HEK293 (cell line): ENCODE data around the gene ZNF786.

ENCODE experiments used
- IKZF3 ChIP-seq: fragments of 450-650 bp; IDR thresholded peaks from 2 replicates; pipeline ENCODE4 v1.5.0; 2018; ENCODE audit warnings: missing biosample characterization, mild to moderate bottlenecking, missing genetic modification characterization, moderate library complexity
- KLF9 ChIP-seq: fragments of 450-650 bp; formaldehyde crosslinking; IDR thresholded peaks from 2 replicates; pipeline ENCODE4 v1.5.1; 2016; ENCODE audit warnings: missing biosample characterization, missing genetic modification characterization, low read depth
- SCRT1 ChIP-seq: fragments of 450-650 bp; formaldehyde crosslinking; IDR thresholded peaks from 2 replicates; pipeline ENCODE4 v1.5.1; 2016; ENCODE audit warnings: missing biosample characterization, missing genetic modification characterization, borderline replicate concordance
- WT1 ChIP-seq: fragments of 450-650 bp; formaldehyde crosslinking; IDR thresholded peaks from 2 replicates; pipeline ENCODE4 v1.5.1; 2016; ENCODE audit warnings: missing biosample characterization, missing genetic modification characterization
- YY1 ChIP-seq: fragments of 450-650 bp; formaldehyde crosslinking; IDR thresholded peaks from 2 replicates; pipeline ENCODE4 v1.5.1; 2018; ENCODE audit warnings: missing biosample characterization, missing genetic modification characterization
- YY2 ChIP-seq: fragments of 450-650 bp; formaldehyde crosslinking; IDR thresholded peaks from 2 replicates; pipeline ENCODE4 v1.5.1; 2016; ENCODE audit warnings: missing biosample characterization, missing genetic modification characterization
- ZIC2 ChIP-seq: fragments of 450-650 bp; formaldehyde crosslinking; IDR thresholded peaks from 2 replicates; pipeline ENCODE4 v1.5.1; 2016; ENCODE audit warnings: missing biosample characterization, missing genetic modification characterization
- ZNF211 ChIP-seq: fragments of 450-650 bp; formaldehyde crosslinking; IDR thresholded peaks from 2 replicates; pipeline ENCODE4 v1.5.1; 2016; ENCODE audit warnings: low read depth, missing biosample characterization, missing genetic modification characterization
- ZNF324 ChIP-seq: fragments of 450-650 bp; formaldehyde crosslinking; IDR thresholded peaks from 2 replicates; pipeline ENCODE4 v1.5.1; 2016; ENCODE audit warnings: missing biosample characterization, missing genetic modification characterization
- ZNF391 ChIP-seq: fragments of 450-650 bp; formaldehyde crosslinking; IDR thresholded peaks from 2 replicates; pipeline ENCODE4 v1.5.1; 2016; ENCODE audit warnings: low read depth, missing biosample characterization, missing genetic modification characterization, borderline replicate concordance
- ZNF426 ChIP-seq: fragments of 450-650 bp; formaldehyde crosslinking; IDR thresholded peaks from 2 replicates; pipeline ENCODE4 v1.5.1; 2017; ENCODE audit warnings: missing biosample characterization, missing genetic modification characterization, mild to moderate bottlenecking, inconsistent platforms, moderate library complexity
- ZNF610 ChIP-seq: fragments of 450-650 bp; formaldehyde crosslinking; IDR thresholded peaks from 2 replicates; pipeline ENCODE4 v1.5.1; 2016; ENCODE audit warnings: missing biosample characterization, missing genetic modification characterization, borderline replicate concordance
- ZNF629 ChIP-seq: fragments of 450-650 bp; formaldehyde crosslinking; IDR thresholded peaks from 2 replicates; pipeline ENCODE4 v1.5.1; 2017; ENCODE audit warnings: missing biosample characterization, missing genetic modification characterization
- ZNF670 ChIP-seq: fragments of 450-650 bp; formaldehyde crosslinking; IDR thresholded peaks from 2 replicates; pipeline ENCODE4 v1.5.1; 2016; ENCODE audit warnings: missing biosample characterization, missing genetic modification characterization, low read depth
- ZNF677 ChIP-seq: fragments of 450-650 bp; IDR thresholded peaks from 2 replicates; pipeline ENCODE4 v1.5.0; 2018; ENCODE audit warnings: missing biosample characterization, mild to moderate bottlenecking, missing genetic modification characterization, moderate library complexity
- ZNF768 ChIP-seq: fragments of 450-650 bp; formaldehyde crosslinking; IDR thresholded peaks from 2 replicates; pipeline ENCODE4 v1.5.1; 2018; ENCODE audit warnings: missing biosample characterization, mild to moderate bottlenecking, missing genetic modification characterization
- ZNF776 ChIP-seq: fragments of 450-650 bp; formaldehyde crosslinking; IDR thresholded peaks from 2 replicates; pipeline ENCODE4 v1.5.0; 2017; ENCODE audit warnings: missing biosample characterization, missing genetic modification characterization, borderline replicate concordance
- ZNF785 ChIP-seq: fragments of 450-650 bp; formaldehyde crosslinking; IDR thresholded peaks from 2 replicates; pipeline ENCODE4 v1.5.1; 2016; ENCODE audit warnings: missing biosample characterization, missing genetic modification characterization
- ZSCAN30 ChIP-seq: fragments of 450-650 bp; IDR thresholded peaks from 2 replicates; pipeline ENCODE4 v1.5.1; 2018; ENCODE audit warnings: missing biosample characterization, mild to moderate bottlenecking, missing genetic modification characterization, moderate library complexity
- ZXDB ChIP-seq: fragments of 450-650 bp; formaldehyde crosslinking; IDR thresholded peaks from 2 replicates; pipeline ENCODE4 v1.5.1; 2016; ENCODE audit warnings: missing biosample characterization, missing genetic modification characterization
- TF ChIP-seq, protein P1 (sequence below): fragments of 450-650 bp; formaldehyde crosslinking; IDR thresholded peaks from 2 replicates; pipeline ENCODE4 v1.5.1; 2016; ENCODE audit warnings: missing biosample characterization, missing genetic modification characterization
- TF ChIP-seq, protein P2 (sequence below): fragments of 450-650 bp; formaldehyde crosslinking; IDR thresholded peaks from 2 replicates; pipeline ENCODE4 v1.5.1; 2017; ENCODE audit warnings: missing biosample characterization, missing genetic modification characterization
- TF ChIP-seq, protein P3 (sequence below): fragments of 450-650 bp; formaldehyde crosslinking; IDR thresholded peaks from 2 replicates; pipeline ENCODE4 v1.5.1; 2016; ENCODE audit warnings: missing biosample characterization, missing genetic modification characterization, borderline replicate concordance
- TF ChIP-seq, protein P4 (sequence below): fragments of 450-650 bp; formaldehyde crosslinking; IDR thresholded peaks from 2 replicates; pipeline ENCODE4 v1.5.1; 2016; ENCODE audit warnings: missing biosample characterization, missing genetic modification characterization
- TF ChIP-seq, protein P5 (sequence below): fragments of 450-650 bp; formaldehyde crosslinking; IDR thresholded peaks from 2 replicates; pipeline ENCODE4 v1.5.1; 2016; ENCODE audit warnings: missing biosample characterization, missing genetic modification characterization
- TF ChIP-seq, protein P6 (sequence below): fragments of 450-650 bp; IDR thresholded peaks from 2 replicates; pipeline ENCODE4 v1.5.1; 2018; ENCODE audit warnings: missing biosample characterization, mild to moderate bottlenecking, missing genetic modification characterization
- TF ChIP-seq, protein P7 (sequence below): fragments of 450-650 bp; formaldehyde crosslinking; IDR thresholded peaks from 2 replicates; pipeline ENCODE4 v1.5.1; 2016; ENCODE audit warnings: missing biosample characterization, missing genetic modification characterization

The ZNF786 gene

DNA sequence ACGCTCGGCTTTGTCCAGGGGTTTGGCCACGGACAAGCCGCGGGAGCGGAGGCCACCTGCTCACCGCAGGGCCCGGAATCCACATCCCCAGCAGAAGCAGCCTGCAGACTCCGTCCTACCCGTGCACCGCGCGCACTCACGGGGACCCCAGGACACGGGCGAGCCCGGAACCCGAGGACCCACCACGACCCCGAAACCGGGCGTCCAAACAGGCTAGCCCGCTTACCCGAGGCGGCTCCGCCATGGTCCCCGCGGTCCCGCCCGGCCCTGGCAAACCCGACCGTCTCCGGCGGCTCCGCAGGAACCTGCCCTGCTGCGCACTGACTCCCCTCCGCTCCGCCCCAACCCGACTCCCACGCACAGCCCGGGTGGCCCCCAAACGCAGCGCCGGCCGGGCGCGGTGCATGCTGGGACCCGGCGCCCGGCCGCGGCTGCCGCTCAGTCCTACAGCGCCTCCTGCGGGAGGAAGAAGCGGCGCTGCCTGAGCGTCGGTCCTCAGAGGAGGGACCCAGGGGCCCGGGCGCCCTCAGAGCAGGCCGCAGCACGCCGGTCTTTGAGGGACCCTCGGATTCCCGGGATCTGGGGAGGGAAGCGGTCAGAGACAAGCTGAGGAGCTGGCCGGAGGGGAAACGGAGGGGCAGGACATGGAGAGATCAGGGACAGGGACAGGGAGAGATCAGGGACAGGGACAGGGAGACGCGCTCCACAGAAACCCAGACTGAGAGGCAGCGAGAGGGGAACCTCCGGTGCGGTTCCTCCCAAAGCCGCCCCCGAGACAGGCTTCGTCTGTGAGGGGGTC lies at the start of gene ZNF786 (continued):
- TF ChIP-seq, protein P1, sequence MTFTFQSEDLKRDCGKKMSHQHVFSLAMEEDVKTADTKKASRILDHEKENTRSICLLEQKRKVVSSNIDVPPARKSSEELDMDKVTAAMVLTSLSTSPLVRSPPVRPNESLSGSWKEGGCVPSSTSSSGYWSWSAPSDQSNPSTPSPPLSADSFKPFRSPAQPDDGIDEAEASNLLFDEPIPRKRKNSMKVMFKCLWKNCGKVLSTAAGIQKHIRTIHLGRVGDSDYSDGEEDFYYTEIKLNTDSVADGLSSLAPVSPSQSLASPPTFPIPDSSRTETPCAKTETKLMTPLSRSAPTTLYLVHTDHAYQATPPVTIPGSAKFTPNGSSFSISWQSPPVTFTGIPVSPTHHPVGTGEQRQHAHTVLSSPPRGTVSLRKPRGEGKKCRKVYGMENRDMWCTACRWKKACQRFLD (tag by site-specific recombination): 0 out of 2 replicates have a peak, but pooled peaks have one; percentile 66
- TF ChIP-seq, protein P2, sequence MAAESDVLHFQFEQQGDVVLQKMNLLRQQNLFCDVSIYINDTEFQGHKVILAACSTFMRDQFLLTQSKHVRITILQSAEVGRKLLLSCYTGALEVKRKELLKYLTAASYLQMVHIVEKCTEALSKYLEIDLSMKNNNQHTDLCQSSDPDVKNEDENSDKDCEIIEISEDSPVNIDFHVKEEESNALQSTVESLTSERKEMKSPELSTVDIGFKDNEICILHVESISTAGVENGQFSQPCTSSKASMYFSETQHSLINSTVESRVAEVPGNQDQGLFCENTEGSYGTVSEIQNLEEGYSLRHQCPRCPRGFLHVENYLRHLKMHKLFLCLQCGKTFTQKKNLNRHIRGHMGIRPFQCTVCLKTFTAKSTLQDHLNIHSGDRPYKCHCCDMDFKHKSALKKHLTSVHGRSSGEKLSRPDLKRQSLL (tag by site-specific recombination): peak; percentile 25; the same call in 1 of the 2 replicates
- TF ChIP-seq ZSCAN30 (tag by site-specific recombination): peak; percentile 97
- TF ChIP-seq, protein P3, sequence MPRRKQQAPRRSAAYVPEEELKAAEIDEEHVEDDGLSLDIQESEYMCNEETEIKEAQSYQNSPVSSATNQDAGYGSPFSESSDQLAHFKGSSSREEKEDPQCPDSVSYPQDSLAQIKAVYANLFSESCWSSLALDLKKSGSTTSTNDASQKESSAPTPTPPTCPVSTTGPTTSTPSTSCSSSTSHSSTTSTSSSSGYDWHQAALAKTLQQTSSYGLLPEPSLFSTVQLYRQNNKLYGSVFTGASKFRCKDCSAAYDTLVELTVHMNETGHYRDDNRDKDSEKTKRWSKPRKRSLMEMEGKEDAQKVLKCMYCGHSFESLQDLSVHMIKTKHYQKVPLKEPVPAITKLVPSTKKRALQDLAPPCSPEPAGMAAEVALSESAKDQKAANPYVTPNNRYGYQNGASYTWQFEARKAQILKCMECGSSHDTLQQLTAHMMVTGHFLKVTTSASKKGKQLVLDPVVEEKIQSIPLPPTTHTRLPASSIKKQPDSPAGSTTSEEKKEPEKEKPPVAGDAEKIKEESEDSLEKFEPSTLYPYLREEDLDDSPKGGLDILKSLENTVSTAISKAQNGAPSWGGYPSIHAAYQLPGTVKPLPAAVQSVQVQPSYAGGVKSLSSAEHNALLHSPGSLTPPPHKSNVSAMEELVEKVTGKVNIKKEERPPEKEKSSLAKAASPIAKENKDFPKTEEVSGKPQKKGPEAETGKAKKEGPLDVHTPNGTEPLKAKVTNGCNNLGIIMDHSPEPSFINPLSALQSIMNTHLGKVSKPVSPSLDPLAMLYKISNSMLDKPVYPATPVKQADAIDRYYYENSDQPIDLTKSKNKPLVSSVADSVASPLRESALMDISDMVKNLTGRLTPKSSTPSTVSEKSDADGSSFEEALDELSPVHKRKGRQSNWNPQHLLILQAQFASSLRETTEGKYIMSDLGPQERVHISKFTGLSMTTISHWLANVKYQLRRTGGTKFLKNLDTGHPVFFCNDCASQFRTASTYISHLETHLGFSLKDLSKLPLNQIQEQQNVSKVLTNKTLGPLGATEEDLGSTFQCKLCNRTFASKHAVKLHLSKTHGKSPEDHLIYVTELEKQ (tag by site-specific recombination): peak; percentile 18; the same call in 1 of the 2 replicates
- TF ChIP-seq, protein P4, sequence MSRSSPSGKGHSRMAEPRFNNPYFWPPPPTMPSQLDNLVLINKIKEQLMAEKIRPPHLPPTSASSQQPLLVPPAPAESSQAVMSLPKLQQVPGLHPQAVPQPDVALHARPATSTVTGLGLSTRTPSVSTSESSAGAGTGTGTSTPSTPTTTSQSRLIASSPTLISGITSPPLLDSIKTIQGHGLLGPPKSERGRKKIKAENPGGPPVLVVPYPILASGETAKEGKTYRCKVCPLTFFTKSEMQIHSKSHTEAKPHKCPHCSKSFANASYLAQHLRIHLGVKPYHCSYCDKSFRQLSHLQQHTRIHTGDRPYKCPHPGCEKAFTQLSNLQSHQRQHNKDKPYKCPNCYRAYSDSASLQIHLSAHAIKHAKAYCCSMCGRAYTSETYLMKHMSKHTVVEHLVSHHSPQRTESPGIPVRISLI (tag by site-specific recombination): no peak
- TF ChIP-seq ZNF211 (tag by site-specific recombination): no peak
- TF ChIP-seq ZNF391 (tag by site-specific recombination): peak; percentile 39
- TF ChIP-seq ZNF768 (tag by site-specific recombination): no peak
- no peak for TF ChIP-seq ZNF677 (tag by site-specific recombination)
- TF ChIP-seq ZNF776: no peak
- TF ChIP-seq ZNF324 (tag by site-specific recombination): no peak; the same call in none of the 2 replicates
- peak; percentile 50 for TF ChIP-seq ZNF610 (tag by site-specific recombination)
- TF ChIP-seq, protein P5, sequence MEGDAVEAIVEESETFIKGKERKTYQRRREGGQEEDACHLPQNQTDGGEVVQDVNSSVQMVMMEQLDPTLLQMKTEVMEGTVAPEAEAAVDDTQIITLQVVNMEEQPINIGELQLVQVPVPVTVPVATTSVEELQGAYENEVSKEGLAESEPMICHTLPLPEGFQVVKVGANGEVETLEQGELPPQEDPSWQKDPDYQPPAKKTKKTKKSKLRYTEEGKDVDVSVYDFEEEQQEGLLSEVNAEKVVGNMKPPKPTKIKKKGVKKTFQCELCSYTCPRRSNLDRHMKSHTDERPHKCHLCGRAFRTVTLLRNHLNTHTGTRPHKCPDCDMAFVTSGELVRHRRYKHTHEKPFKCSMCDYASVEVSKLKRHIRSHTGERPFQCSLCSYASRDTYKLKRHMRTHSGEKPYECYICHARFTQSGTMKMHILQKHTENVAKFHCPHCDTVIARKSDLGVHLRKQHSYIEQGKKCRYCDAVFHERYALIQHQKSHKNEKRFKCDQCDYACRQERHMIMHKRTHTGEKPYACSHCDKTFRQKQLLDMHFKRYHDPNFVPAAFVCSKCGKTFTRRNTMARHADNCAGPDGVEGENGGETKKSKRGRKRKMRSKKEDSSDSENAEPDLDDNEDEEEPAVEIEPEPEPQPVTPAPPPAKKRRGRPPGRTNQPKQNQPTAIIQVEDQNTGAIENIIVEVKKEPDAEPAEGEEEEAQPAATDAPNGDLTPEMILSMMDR (tag by site-specific recombination): peak; percentile 92
- peak; percentile 86 for TF ChIP-seq ZXDB
- no peak for TF ChIP-seq ZNF426
- TF ChIP-seq SCRT1: no peak
- TF ChIP-seq, protein P6, sequence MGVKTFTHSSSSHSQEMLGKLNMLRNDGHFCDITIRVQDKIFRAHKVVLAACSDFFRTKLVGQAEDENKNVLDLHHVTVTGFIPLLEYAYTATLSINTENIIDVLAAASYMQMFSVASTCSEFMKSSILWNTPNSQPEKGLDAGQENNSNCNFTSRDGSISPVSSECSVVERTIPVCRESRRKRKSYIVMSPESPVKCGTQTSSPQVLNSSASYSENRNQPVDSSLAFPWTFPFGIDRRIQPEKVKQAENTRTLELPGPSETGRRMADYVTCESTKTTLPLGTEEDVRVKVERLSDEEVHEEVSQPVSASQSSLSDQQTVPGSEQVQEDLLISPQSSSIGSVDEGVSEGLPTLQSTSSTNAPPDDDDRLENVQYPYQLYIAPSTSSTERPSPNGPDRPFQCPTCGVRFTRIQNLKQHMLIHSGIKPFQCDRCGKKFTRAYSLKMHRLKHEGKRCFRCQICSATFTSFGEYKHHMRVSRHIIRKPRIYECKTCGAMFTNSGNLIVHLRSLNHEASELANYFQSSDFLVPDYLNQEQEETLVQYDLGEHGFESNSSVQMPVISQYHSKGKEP: 0 out of 2 replicates have a peak, but pooled peaks have one; percentile 42
- TF ChIP-seq IKZF3: peak; percentile 14; the same call in 1 of the 2 replicates
- peak; percentile 30; the same call in 1 of the 2 replicates for TF ChIP-seq KLF9 (tag by site-specific recombination)
- TF ChIP-seq YY2 (tag by site-specific recombination): 0 out of 2 replicates have a peak, but pooled peaks have one; percentile 47
- TF ChIP-seq, protein P7, sequence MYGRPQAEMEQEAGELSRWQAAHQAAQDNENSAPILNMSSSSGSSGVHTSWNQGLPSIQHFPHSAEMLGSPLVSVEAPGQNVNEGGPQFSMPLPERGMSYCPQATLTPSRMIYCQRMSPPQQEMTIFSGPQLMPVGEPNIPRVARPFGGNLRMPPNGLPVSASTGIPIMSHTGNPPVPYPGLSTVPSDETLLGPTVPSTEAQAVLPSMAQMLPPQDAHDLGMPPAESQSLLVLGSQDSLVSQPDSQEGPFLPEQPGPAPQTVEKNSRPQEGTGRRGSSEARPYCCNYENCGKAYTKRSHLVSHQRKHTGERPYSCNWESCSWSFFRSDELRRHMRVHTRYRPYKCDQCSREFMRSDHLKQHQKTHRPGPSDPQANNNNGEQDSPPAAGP (tag by site-specific recombination): peak; percentile 62
- TF ChIP-seq YY1 (tag by site-specific recombination): peak; percentile 58
- TF ChIP-seq WT1 (tag by site-specific recombination): peak; percentile 83
- TF ChIP-seq ZNF670 (tag by site-specific recombination): no peak
- TF ChIP-seq ZNF629 (tag by site-specific recombination): peak; percentile 59; the same call in 1 of the 2 replicates
- TF ChIP-seq ZIC2 (tag by site-specific recombination): peak; percentile 86
- TF ChIP-seq ZNF785 (tag by site-specific recombination): 0 out of 2 replicates have a peak, but pooled peaks have one; percentile 25
